WTC11 (cell line): ENCODE data around the gene IL1R1. TPM values are rescaled to one million over a fixed set of nuclear protein-coding genes. Genes with fewer than 3 reads are reported as not detected.

Experiments used
- ATAC-seq: fragments of 200-7000 bp; cut with Tn5 transposase; 2 replicates; pipeline ENCODE4 v1.10.0; 2021; ENCODE audit warnings: mild to moderate bottlenecking, moderate library complexity
- CTCF ChIA-PET: fragments of 300-600 bp; sonication (Branson Sonifier 250); formaldehyde crosslinking; loops from one replicate; lab custom pipeline; 2021; ENCODE audit warnings: antibody characterized with exemption; lab: Charles Lee
- POLR2A ChIA-PET: fragments of 350-600 bp; sonication (Branson Sonifier 250); formaldehyde crosslinking; loops from one replicate; lab custom pipeline; 2021; ENCODE audit warnings: antibody characterized with exemption; lab: Charles Lee
- DNase-seq: peaks from one replicate; pipeline ENCODE4 v3.0.0; 2021; ENCODE audit warnings: low spot score
- H3K27ac Mint-ChIP-seq: 2 replicates; pipeline ENCODE4 v1.8.0; 2021; ENCODE audit warnings: mixed read lengths
- H3K27me3 Mint-ChIP-seq: 2 replicates; pipeline ENCODE4 v1.8.0; 2021; ENCODE audit warnings: low read depth, mild to moderate bottlenecking, moderate library complexity, mixed read lengths
- H3K36me3 Mint-ChIP-seq: 2 replicates; pipeline ENCODE4 v1.8.0; 2021; ENCODE audit warnings: mixed read lengths
- H3K4me1 Mint-ChIP-seq: 2 replicates; pipeline ENCODE4 v1.8.0; 2022; ENCODE audit warnings: mixed read lengths
- H3K4me3 Mint-ChIP-seq: 2 replicates; pipeline ENCODE4 v1.8.0; 2021; ENCODE audit warnings: mild to moderate bottlenecking, moderate library complexity, mixed read lengths
- H3K9me3 Mint-ChIP-seq: 2 replicates; pipeline ENCODE4 v1.8.0; 2021; ENCODE audit warnings: mixed read lengths
- CTCF ChIP-seq: fragments of 200-600 bp; IDR thresholded peaks from 2 replicates; pipeline ENCODE4 v1.8.0; 2022; ENCODE audit warnings: antibody characterized with exemption
- E2F5 ChIP-seq: sonication (generic); formaldehyde crosslinking; IDR thresholded peaks from 2 replicates; pipeline ENCODE4 v1.8.1; 2022; ENCODE audit warnings: mild to moderate bottlenecking, moderate library complexity, missing genetic modification reagents
- ERG ChIP-seq: fragments of 250-450 bp; sonication (Bioruptor Pico); IDR thresholded peaks from 2 replicates; pipeline ENCODE4 v1.8.0; 2021; ENCODE audit warnings: mild to moderate bottlenecking
- FOXJ3 ChIP-seq: sonication (generic); formaldehyde crosslinking; IDR thresholded peaks from 2 replicates; pipeline ENCODE4 v1.9.0; 2021; ENCODE audit warnings: missing genetic modification reagents, mild to moderate bottlenecking, borderline replicate concordance
- FOXK1 ChIP-seq: sonication (generic); formaldehyde crosslinking; IDR thresholded peaks from 2 replicates; pipeline ENCODE4 v1.8.0; 2022; ENCODE audit warnings: mild to moderate bottlenecking, moderate library complexity, missing genetic modification reagents
- FOXP4 ChIP-seq: sonication (generic); formaldehyde crosslinking; IDR thresholded peaks from 2 replicates; pipeline ENCODE4 v1.8.0; 2022; ENCODE audit warnings: mild to moderate bottlenecking, missing genetic modification reagents
- JAZF1 ChIP-seq: fragments of 250-450 bp; sonication (Bioruptor Pico); IDR thresholded peaks from 2 replicates; pipeline ENCODE4 v1.9.0; 2021; ENCODE audit warnings: moderate library complexity, mild to moderate bottlenecking, inconsistent platforms
- KAT7 ChIP-seq: sonication (generic); formaldehyde crosslinking; IDR thresholded peaks from 2 replicates; pipeline ENCODE4 v1.8.1; 2023; ENCODE audit warnings: missing genetic modification reagents, mild to moderate bottlenecking, borderline replicate concordance
- MAX ChIP-seq: sonication (generic); formaldehyde crosslinking; IDR thresholded peaks from 2 replicates; pipeline ENCODE4 v1.8.0; 2022; ENCODE audit warnings: mild to moderate bottlenecking, missing genetic modification reagents
- OVOL2 ChIP-seq: fragments of 250-450 bp; sonication (Bioruptor Pico); IDR thresholded peaks from 2 replicates; pipeline ENCODE4 v1.9.0; 2021; ENCODE audit warnings: mild to moderate bottlenecking, borderline replicate concordance
- PREB ChIP-seq: sonication (generic); formaldehyde crosslinking; IDR thresholded peaks from 2 replicates; pipeline ENCODE4 v1.8.1; 2022; ENCODE audit warnings: mild to moderate bottlenecking, missing genetic modification reagents, moderate library complexity, borderline replicate concordance
- TEAD4 ChIP-seq: sonication (generic); formaldehyde crosslinking; IDR thresholded peaks from 2 replicates; pipeline ENCODE4 v1.8.0; 2022; ENCODE audit warnings: mild to moderate bottlenecking, missing genetic modification reagents
- ZNF423 ChIP-seq: fragments of 250-450 bp; sonication (Bioruptor Pico); IDR thresholded peaks from 2 replicates; pipeline ENCODE4 v2.1.2; 2022; ENCODE audit warnings: mild to moderate bottlenecking, moderate library complexity
- ZNF425 ChIP-seq: fragments of 250-450 bp; sonication (Bioruptor Pico); conservative IDR thresholded peaks from 2 replicates; pipeline ENCODE4 v1.9.0; 2021; ENCODE audit warnings: mild to moderate bottlenecking
- ZSCAN18 ChIP-seq: fragments of 250-450 bp; sonication (Bioruptor Pico); IDR thresholded peaks from 2 replicates; pipeline ENCODE4 v2.1.2; 2022; ENCODE audit warnings: mild to moderate bottlenecking, moderate library complexity
- total RNA-seq: library from RNA; stranded (reverse); gene quantifications from 3 replicates; pipeline ENCODE4 v1.2.3, GENCODE V29; 2021

IL1R1 gene
- total RNA-seq, 1 experiment from 2014 or later = 0.37 TPM

GRCh38 chr2:102186791-102187495 is 44.4 kb downstream of the IL1R1 start, which contains the start of gene IL1RL2:
IL1RL2 (plus strand) TSS chr2:102187023; CDS start chr2:102187868, 845 bp downstream.
- H3K27me3 Mint-ChIP-seq = peaks cover 48% of the 10 kb centered on the region
- ChIA-PET CTCF (interaction anchor here (0.6 to 2.2 kb wide), 9 partner anchors 9 to 429 kb away, joined by 3 to 13 read pairs (median 5); partner anchors contain the start of gene IL1R1), POLR2A (no interaction called here)
- H3K4me3 Mint-ChIP-seq = peak within 1 kb of the TSS; percentile 71
- DNase-seq (peak; percentile 24), ATAC-seq (peak; percentile 55)
- no peak for TF ChIP-seq ERG (CRISPR knock-in tag)
- no peak for TF ChIP-seq ZNF423 (CRISPR knock-in tag)
- TF ChIP-seq KAT7 (CRISPR knock-in tag) = no peak
- no peak for TF ChIP-seq OVOL2 (CRISPR knock-in tag)
- TF ChIP-seq FOXK1 (CRISPR knock-in tag) = no peak
- TF ChIP-seq TEAD4 (CRISPR knock-in tag) = no peak
- TF ChIP-seq FOXP4 (CRISPR knock-in tag) = no peak
- TF ChIP-seq ZSCAN18 (CRISPR knock-in tag) = no peak
- TF ChIP-seq E2F5 (CRISPR knock-in tag) = no peak
- no peak for TF ChIP-seq JAZF1 (CRISPR knock-in tag)
- no peak for TF ChIP-seq ZNF425 (CRISPR knock-in tag)
- TF ChIP-seq MAX (CRISPR knock-in tag) = no peak
- TF ChIP-seq FOXJ3 (CRISPR knock-in tag) = no peak
- no peak for TF ChIP-seq PREB (CRISPR knock-in tag)
- TF ChIP-seq CTCF = no peak
- peaks cover 3% of the 10 kb centered on the region; the same call in 1 of the 2 replicates for H3K4me1 Mint-ChIP-seq
- H3K27ac Mint-ChIP-seq = no peak within 1 kb of the TSS
- peaks cover 3% of the 10 kb centered on the region for H3K9me3 Mint-ChIP-seq
- peaks cover 2% of the 10 kb centered on the region; the same call in 1 of the 2 replicates for H3K36me3 Mint-ChIP-seq
